GM18511 (cell line): Measurements from ENCODE around the gene ARHGEF12.
A peak's percentile ranks its signal among the peaks of the same experiment; 100 is the strongest.

Experiments
- ATAC-seq: cut with Tn5 transposase; IDR thresholded peaks from one replicate; pipeline ENCODE4 v1.9.1; 2021; ENCODE audit warnings: mild to moderate bottlenecking, moderate library complexity; ENCODE audit not compliant: unreplicated experiment

ARHGEF12 gene

DNA sequence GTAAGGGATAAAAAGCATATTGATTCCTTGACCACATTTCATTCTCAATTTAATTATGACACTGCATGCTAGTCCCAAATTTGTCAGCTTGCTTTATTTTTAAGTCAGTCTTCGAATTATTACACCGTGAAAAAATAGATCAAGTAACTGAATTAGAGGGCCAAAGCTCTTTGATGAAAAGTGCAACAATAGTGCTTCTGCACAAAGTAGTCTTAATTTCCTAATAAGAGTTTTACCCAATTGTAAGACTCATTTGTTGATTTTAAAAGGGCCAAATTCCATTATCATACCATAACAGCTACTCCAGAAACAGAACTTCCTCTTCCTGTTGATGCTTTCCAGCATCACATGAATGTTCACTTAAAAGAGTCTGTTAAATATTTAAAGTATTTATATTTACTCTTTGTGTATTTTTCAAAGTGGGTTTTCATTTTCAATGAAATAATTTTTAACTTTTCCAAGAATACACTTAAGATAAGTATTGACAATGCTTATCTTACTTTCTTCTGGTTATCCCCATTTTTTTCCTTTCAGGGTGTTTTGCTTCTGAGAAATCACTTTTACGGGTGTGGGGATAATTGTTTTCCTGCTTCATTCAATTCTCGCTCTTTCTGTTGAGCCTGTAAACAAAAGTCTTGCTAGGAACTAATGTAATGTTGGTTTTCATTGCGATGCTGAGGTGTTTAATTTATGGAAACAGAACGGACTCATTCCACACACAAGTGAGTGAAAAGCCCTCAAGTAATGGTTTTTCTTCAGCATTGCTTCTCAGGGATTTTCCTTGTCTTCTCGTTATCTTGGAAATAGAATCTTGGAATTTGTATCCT, 2.1 kb downstream of the ARHGEF12 start:
- ATAC-seq = no peak

DNA sequence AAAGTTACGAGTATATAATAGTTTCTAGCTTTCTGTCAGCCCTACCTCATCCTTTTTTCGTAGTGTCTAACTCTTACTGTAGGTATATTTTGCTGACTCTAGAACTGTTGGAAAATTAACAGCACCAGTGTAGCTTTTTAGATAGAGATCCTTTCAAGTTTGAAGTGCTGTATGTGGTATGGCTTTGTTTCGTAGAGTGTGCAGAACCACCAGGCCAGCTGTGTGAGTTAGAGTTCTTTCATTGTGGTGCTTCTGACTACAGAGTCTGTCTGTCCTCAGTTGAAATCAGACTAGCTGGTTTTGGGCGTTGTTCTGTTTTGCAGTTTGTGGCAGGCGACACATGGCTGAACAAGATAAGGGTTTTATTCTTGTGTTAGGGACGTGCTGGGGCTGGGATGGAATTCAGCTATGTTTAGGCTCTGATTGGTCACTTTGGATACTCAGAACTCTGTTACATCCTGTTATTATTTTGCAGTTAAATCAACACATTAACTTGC, 3.2 kb downstream of the ARHGEF12 start:
- no peak for ATAC-seq

DNA sequence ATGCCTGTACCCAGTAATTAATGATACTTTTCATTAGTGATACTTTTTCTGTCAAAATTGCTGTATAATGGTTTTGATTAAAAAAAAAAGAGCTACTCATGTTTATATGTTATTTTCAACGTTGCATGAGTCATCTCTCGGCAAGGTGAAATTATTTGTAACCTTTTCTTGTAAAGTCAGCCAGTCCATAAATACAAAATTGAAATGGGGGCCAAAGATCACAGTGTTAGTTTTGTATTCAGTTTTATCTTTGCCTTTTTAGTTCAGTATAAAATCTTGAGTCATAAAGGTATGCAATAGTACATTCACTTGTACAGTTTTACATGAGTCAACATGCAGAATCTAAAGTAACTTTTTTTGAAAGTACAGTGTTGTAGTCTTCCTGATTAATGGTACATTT, 4.3 kb downstream of the ARHGEF12 start:
- ATAC-seq = no peak

DNA sequence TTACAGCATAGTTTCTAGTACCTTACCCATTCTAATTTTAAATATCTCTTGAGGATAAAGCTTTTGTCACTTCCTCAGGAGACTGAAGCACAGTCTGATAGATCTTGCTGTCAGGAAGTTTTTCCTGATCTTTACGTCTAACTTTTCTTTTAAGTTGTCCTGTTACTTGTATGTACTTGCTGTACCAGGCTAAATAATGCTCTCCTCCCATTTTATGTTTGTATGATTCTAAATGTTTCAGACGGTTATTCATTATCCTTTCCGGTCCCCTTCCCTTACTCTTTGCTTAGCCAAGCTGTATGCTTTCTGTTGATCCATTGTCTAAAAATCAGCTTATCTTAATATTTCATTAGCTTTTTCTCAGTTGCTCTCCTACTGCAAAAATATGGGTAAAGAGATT, 6.0 kb downstream of the ARHGEF12 start:
- no peak for ATAC-seq

DNA sequence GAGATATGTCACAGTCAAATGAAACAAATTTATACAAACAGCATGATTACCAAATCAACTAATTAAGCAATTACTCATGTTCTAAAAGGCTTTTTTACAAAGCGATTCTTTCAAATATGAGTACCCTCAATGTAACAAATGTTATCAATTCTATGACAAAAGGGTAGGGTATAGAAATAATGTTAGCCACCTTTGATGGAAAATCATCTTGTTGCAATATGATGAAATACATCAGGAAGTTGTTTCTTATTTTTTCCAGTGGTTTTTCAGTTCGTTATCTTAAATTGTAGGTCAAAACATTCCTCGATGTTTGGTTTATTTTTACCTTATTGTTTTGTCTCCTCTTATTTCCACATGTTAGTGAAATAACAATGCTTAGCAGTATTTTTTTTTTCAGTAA, 6.5 kb downstream of the ARHGEF12 start:
- no peak for ATAC-seq

DNA sequence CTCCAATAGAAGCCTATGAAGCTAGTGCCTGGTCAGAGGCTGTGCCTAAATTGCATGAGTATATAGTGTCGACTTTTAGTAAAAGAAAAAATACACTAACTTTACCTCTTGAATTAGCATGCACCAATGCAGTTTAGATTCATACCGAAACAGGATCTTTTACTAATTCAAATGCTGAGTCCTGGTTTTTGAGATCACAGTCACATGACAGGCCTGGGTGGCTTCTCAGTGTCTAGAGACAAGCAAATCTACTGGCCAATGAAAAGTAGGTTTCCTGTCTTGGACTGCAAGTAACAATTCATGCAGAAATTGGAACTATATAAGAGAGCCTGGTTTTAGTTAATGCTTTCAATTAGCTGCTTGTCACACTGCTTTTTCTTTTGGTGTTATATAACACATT, 7.2 kb downstream of the ARHGEF12 start:
- ATAC-seq = peak; percentile 69

DNA sequence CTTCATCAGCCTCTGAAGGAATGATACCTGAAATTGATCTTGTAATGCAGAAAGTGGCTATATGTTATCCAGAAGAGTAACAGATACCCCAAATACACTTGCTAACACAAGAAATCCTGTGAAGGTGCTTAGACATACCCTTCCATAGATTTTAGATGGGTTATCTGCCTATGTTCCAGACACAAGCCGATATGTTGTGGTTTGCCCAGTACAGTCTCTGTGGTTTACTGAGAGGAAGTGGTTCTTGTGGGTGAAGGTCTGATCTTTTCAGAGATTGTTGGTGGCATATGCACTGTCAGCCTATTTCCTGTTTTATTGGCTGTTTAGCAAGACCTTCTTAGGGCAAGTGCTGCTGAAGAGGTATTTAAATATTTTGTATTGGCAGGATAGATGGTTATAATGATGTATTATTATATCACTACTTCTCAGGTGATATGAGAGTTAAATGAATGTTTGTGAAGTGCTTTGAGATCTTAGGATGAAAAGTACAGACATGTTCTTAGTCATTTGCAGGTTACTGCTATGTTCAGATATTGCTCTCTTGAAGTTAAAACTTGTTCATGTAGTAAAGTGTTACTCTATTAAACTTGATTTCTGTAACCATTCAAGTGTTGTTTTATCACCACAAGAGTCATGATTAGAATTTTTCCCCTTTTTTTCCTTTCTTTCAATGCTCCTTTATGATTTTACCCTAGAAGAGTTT, 8.2 kb downstream of the ARHGEF12 start:
- ATAC-seq = peak; percentile 82

DNA sequence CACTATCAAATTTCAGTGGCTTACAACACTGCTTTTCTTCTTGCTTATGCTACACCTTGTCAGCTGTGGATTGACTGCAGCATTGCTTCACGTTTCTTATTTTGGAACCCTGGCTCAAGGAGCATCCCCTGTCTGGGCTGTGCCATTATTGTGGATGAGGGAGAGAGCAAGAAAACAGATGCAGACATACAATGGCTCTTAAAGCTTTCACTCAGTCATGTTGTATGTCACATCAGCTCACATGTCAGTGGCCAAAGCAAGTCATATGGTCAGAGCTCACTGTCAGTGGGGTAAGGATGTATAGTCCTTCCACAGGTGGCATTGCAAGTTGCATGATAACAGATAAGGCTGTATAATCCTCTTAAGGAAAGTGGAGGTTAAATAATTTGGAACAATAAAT, 10.0 kb downstream of the ARHGEF12 start:
- ATAC-seq = no peak

DNA sequence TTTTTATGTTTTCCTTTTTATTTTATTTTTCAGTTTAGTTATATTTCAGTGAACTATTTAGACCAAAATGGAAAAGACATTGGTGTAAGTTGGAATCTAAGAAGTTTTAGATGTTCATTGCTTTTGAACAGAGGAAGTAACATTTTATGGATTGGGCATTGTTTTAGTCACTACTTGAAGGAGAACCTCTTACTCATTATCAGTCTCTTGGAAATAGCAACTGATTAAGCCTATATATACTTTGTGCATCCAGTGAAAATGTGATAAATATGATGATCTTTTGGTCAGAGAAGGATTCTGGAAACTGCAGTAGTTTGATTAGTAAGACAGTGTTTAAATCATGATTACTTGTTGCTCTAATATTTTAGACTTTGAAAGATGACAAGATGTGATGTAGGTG, 14.4 kb downstream of the ARHGEF12 start:
- ATAC-seq = no peak

DNA sequence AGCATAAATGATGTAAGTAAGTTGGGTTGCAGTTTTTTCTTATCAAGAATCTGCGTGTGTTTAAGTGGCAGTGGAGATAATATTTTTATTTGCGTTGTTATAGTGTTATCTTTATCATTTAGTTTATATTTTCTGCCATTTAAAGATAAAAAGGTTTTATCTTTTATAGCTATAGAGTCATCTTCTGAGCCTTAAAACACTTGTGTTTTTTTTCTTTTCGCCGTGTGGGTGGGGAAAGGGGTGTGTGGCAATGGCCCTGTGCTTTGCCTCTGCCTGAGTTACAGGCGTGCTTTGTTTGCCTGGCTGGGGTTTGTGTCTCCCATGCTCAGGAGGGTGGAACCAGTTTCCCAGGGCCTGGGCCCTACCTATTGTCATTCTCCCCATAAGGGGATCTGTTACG, 16.2 kb downstream of the ARHGEF12 start:
- ATAC-seq = no peak

DNA sequence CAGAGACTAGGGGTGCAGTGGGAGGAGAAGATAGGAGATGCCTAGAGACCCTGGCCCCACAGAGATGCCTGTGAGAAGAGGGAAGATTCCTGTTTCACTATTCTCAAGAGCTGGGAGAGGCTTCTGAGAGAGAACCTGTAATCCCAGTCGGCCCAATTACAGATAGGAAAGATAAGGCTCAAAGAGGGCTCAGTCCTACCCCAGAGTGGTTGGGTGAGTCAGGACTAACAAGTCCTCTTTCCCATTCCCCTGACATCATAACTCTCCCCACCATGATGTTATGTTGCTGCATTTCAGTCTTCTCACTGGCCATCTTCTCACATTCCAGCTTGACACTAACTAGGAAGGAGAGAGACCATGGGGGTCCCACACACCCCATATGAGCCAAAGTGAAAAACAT, 17.9 kb downstream of the ARHGEF12 start:
- no peak for ATAC-seq

DNA sequence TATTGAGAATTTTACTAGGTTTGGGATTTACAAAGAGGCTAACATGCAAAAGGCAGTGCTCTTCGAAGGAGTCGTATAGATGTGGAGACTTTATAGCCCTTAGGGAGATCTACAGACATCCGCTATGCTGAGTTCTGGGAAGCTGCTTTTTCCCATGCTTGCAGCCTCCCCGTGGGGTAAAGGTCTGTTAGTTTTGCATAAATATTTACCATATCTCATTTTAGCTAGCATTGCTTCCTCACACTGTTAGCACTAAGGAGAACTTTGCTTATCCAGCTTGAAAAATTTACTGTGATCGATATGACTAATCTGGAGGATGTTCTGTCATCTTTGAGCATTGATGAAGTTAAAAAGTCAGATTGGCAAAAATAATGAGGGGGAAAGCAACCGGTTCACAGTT, 18.6 kb downstream of the ARHGEF12 start:
- no peak for ATAC-seq

DNA sequence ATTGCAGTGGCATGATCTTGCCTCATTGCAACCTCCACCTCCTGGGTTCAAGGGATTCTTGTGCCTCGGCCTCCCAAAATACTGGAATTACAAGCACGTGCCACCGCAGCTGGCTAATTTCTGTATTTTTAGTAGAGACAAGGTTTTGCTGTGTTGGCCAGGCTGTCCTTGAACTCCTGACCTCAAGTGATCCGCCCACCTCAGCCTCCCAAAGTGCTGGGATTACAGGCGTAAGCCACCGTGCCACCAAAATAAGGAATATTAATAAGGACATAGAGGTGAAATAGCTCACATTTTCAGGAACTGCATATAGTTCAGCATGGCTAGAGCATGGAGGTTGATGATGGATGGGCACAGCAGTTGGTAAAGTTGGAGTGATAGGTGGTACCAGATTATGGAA, 21.4 kb downstream of the ARHGEF12 start:
- no peak for ATAC-seq

DNA sequence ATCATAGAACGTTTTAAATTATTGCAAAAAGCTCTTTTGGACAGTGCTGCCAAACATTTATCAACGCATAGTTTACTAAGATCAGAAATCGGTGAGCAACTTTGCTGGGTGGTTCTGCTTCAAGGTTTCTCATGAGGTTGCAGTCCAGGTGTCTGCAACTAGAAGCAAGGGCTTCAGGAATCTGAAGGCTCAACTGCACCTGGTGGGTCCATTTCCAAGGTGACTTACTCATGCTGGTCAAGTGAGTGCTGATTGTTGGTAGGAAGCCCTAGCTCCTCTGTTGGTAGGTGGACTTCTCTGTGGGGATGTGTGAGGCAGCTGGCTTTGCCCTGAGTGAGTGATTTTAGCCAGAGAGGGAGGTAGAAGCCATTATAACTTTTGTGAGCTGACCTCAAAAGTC, 22.5 kb downstream of the ARHGEF12 start:
- no peak for ATAC-seq

DNA sequence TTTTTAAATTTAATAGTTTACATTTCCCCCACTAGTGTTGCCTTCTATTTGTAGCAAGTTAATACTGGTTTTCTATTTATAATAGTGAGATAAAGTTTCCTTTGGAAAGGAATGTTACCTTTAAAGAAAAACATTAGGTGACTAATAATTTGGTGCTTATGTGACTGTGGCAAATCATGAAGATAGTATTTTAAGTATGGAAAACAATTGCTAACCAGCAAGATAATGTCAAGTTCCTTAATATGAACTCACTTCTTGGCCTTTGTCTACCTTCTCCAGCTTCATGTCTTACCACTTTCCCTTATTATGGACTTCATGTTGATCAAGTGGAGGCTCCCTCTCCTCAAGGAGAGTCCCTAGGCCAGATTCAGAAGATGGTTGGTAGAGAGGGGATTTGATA, 27.2 kb downstream of the ARHGEF12 start:
- ATAC-seq = no peak

DNA sequence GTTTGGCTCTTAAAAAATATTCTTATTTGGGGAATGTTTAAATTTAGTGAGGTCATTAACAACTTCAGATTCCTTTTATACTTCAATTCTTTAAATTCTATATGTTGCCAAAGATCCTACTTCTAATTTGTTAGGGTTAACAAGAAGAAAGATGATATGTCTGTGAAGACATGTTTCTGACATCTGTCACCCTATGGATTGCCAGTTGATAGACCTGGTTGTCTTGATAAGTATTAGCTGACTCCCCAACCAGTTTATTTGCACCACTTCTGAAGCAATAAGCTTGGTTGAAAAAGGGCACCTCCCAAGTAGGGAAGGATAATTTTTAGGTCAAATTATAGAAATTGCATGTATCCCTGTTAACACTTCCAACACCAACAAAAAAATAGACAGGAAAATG, 29.3 kb downstream of the ARHGEF12 start:
- ATAC-seq = no peak

DNA sequence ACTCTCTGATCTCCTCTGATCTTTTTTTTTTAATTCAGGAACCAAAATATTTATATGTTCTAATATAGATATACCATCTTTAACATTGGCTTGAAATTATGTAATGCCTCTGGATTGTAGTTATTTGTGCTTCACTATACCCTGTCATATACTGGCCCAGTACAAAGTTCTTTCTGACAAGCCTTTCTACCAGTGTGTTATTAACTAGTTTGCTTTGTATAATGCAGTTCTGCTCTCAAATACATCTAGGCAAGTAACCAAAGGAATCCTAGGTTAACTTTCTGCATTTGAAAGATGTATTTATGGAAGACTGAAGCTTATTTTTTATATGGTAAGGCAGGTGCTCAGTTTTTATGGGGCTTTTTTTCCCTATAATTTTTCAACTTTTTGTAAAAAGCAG, 36.1 kb downstream of the ARHGEF12 start:
- ATAC-seq = no peak

DNA sequence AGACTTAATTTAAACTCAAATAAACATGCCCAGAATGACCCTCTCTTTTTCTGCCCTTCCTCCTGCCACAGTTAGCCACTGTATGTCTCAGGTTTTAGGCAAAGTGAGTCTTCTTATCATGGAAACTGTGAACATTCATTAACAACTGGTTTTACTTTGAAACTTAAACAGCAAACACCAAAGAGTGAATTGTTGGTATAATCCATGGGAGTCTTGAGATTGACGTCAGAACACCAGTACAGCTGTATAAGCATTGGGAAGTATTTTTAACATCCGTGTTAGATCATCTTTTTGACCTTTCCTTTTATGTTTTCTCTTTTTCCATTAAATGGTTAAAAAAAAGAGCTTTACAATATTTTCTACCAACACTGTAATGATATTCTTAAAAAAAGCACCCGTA, 38.9 kb downstream of the ARHGEF12 start:
- ATAC-seq = no peak

DNA sequence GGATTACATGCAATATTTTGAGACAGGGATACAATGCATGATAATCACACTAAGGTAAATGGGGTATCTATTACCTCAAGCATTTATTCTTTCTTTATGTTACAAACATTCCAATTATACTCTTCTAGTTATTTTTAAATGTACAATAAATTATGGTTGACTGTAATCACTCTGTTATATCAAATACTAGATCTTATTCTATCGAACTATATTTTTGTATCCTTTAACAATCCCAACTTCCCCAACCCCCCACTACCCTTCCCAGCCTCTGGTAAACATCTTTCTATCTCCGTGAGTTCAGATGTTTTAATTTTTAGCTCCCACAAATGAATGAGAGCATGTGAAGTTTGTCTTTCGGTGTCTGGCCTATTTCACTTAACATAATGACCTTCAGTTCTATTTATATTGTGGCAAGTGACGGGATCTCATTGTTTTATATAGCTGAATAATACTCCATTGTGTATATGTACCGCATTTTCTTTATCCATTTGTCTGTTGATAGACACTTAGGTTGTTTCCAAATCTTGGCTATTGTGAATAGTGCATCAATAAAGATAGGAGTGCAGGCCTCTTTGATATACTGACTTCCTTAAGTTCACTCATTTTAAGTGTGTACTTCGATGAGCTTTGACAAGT, 40.5 kb downstream of the ARHGEF12 start:
- ATAC-seq = no peak

DNA sequence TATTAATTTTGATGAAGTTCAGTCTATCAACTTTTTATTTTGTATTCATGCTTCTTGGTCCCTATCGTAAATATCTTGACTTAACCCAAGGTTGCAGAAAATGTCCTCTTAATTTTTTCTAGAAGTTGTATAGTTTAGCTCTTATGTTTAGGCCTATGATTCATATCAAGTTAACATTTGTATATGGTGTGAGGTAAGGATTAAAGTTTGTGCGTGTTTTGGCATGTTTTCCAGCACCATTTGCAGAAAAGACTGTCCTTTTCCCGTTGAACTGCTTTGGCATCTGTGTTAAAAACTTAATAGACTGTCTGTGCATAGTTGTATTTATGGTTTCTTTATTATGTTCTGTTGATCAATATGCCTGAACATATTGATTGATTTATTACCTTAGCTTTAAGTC, 42.3 kb downstream of the ARHGEF12 start:
- ATAC-seq = no peak

DNA sequence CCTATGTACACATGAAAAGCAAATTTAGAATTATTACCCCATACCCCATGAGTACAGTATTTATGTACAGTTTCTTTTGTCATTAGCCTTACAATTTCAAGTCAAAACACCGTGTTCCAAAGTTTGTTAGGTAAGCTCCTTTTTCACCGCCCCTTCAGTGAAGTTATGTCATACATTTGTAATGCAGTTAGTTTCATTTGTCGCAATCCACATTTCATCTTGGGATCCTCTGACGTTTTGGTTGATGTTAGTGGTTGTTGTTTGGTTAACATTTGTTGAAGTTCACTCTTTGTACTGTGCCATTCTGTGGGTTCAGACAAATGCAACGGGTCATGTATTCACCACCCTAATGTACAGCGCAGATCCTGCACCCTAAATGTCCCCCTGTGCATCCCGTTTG, 45.2 kb downstream of the ARHGEF12 start:
- ATAC-seq = no peak
